K562 (cell line): Measurements from ENCODE around the gene PSMA4. TPM values are rescaled to one million over a fixed set of nuclear protein-coding genes. Genes with fewer than 3 reads are reported as not detected.

Experiments used
- ATAC-seq: fragments of 200-7000 bp; cut with Tn5 transposase; 3 replicates; pipeline ENCODE4 v1.9.1; 2020; ENCODE audit warnings: moderate library complexity
- BruUV-seq: library from RNA; stranded (reverse); fragments of 400-500 nt; replicated peaks from 2 replicates; lab custom pipeline; 2021; lab: Mats Ljungman, UMichigan
- CTCF ChIA-PET: fragments of 300-600 bp; formaldehyde crosslinking; extraction: SDS; loops from one replicate; lab custom pipeline; 2021; ENCODE audit warnings: low intra/inter-chr PET ratio; lab: Yijun Ruan, JAX
- POLR2A ChIA-PET: fragments of 300-600, 350-650 bp; sonication (Branson Sonifier 250); formaldehyde crosslinking; extraction: SDS; loops from one replicate; lab custom pipeline; 2021; ENCODE audit warnings: antibody characterized with exemption, inconsistent platforms; lab: Yijun Ruan, JAX
- DNase-seq, 4 experiments: peaks; one replicate each; pipeline versions ENCODE4 v3.0.0 to v3.0.0-alpha.2; 2011 to 2018; ENCODE audit warnings: low spot score in 3 of 4, mixed read lengths in 3 of 4; ENCODE audit errors: extremely low read depth in 1 of 4
- FAIRE-seq: peaks from 2 replicates; lab custom pipeline; 2011; peaks lifted over from hg19 to GRCh38; lab: Jason Lieb, UNC
- H2AFZ ChIP-seq: 2 replicates; pipeline ENCODE4 v1.6.0; 2011; ENCODE audit warnings: low read depth, low read length, control low read depth, inconsistent platforms
- H3K27ac ChIP-seq: fragments of 200-600 bp; 3 replicates; pipeline ENCODE4 v1.8.0; 2011; ENCODE audit warnings: low read depth, mild to moderate bottlenecking, control low read depth, inconsistent platforms, low read length, moderate library complexity, mixed read lengths; ENCODE audit errors: extremely low read depth
- H3K27me3 ChIP-seq, 2 experiments: fragments of 300-600 bp in 1 of 2; 2 replicates in 1 of 2; 3 replicates in 1 of 2; pipeline versions ENCODE4 v1.6.0 to v1.8.0; 2011; ENCODE audit warnings: inconsistent platforms in 2 of 2, low read length in 2 of 2, mild to moderate bottlenecking in 1 of 2, mixed read lengths in 1 of 2, moderate library complexity in 1 of 2; ENCODE audit not compliant: control insufficient read depth in 2 of 2, insufficient read depth in 2 of 2
- H3K36me3 ChIP-seq: fragments of 300-600 bp; 3 replicates; pipeline ENCODE4 v1.8.0; 2011; ENCODE audit warnings: mild to moderate bottlenecking, low read length, inconsistent platforms; ENCODE audit not compliant: control insufficient read depth, insufficient read depth
- H3K4me1 ChIP-seq, 2 experiments: fragments of 200-600 bp in 1 of 2; replicated peaks in 1 of 2; 2 replicates in 1 of 2; 3 replicates in 1 of 2; pipeline versions ENCODE4 v1.5.1 to v1.8.0; 2011; ENCODE audit warnings: inconsistent platforms in 2 of 2, low read length in 2 of 2, mild to moderate bottlenecking in 1 of 2, mixed read lengths in 1 of 2, moderate library complexity in 1 of 2; ENCODE audit not compliant: control insufficient read depth in 2 of 2, insufficient read depth in 2 of 2
- H3K4me2 ChIP-seq: 2 replicates; pipeline ENCODE4 v1.6.1; 2011; ENCODE audit warnings: low read length, control low read depth, inconsistent platforms, mixed read lengths; ENCODE audit not compliant: insufficient read depth
- H3K4me3 ChIP-seq: fragments of 200-600 bp; sonication (generic), shearing (Covaris generic); 2 replicates; pipeline ENCODE4 v1.5.1; 2016; ENCODE audit warnings: control low read depth, inconsistent platforms
- H3K79me2 ChIP-seq: fragments of 200-600 bp; 3 replicates; pipeline ENCODE4 v1.8.0; 2011; ENCODE audit warnings: low read length, inconsistent platforms; ENCODE audit not compliant: control insufficient read depth, insufficient read depth
- H3K9ac ChIP-seq, 2 experiments: 2 replicates each; pipeline versions ENCODE4 v1.6.0 to v1.6.1; 2011; ENCODE audit warnings: low read depth in 2 of 2, low read length in 2 of 2, control low read depth in 1 of 2, inconsistent platforms in 1 of 2, mild to moderate bottlenecking in 1 of 2, mixed read lengths in 1 of 2; ENCODE audit not compliant: insufficient read depth in 1 of 2
- H3K9me1 ChIP-seq: one replicate; pipeline ENCODE4 v1.6.0; 2011; ENCODE audit warnings: inconsistent platforms, mild to moderate bottlenecking, low read length, moderate library complexity; ENCODE audit not compliant: control insufficient read depth, insufficient read depth
- H3K9me3 ChIP-seq: replicated peaks from 2 replicates; pipeline ENCODE4 v1.5.1; 2011; ENCODE audit warnings: low read depth, low read length, inconsistent platforms; ENCODE audit not compliant: control insufficient read depth, insufficient read depth
- H4K20me1 ChIP-seq: replicated peaks from 2 replicates; pipeline ENCODE4 v1.6.1; 2011; ENCODE audit warnings: low read length, inconsistent platforms, mixed read lengths; ENCODE audit not compliant: control insufficient read depth, insufficient read depth
- ETV1 ChIP-seq: fragments of 450-650 bp; conservative IDR thresholded peaks from 2 replicates; pipeline ENCODE4 v1.6.1; 2016; ENCODE audit warnings: missing genetic modification characterization, control low read depth, low read depth, missing compliant biosample characterization
- RBM17 ChIP-seq: fragments of 200-400 bp; formaldehyde crosslinking; IDR thresholded peaks from 2 replicates; pipeline ENCODE4 v1.6.1; 2017; ENCODE audit warnings: low read depth, mild to moderate bottlenecking, low read length, borderline replicate concordance
- SNIP1 ChIP-seq: fragments of 450-650 bp; IDR thresholded peaks from 2 replicates; pipeline ENCODE4 v1.7.1; 2017; ENCODE audit warnings: low read depth, mild to moderate bottlenecking
- TEAD4 ChIP-seq, 2 experiments: sonication (generic) in 1 of 2; formaldehyde crosslinking in 1 of 2; IDR thresholded peaks; 2 replicates each; pipeline versions ENCODE4 v1.6.1 to v1.8.0; 2012 to 2022; ENCODE audit warnings: borderline replicate concordance in 1 of 2, inconsistent platforms in 1 of 2, low read length in 1 of 2, mild to moderate bottlenecking in 1 of 2, missing genetic modification reagents in 1 of 2
- TSHZ1 ChIP-seq: fragments of 250-450 bp; sonication (Bioruptor Pico); IDR thresholded peaks from 2 replicates; pipeline ENCODE4 v1.4.0; 2020; ENCODE audit warnings: mild to moderate bottlenecking, moderate library complexity
- U2AF1 ChIP-seq: fragments of 200-400 bp; formaldehyde crosslinking; optimal IDR thresholded peaks from 2 replicates; pipeline ENCODE3; 2017; ENCODE audit warnings: mild to moderate bottlenecking, low read depth, low read length, moderate library complexity
- ZC3H8 ChIP-seq: fragments of 450-650 bp; IDR thresholded peaks from 2 replicates; pipeline ENCODE4 v1.6.1; 2017
- ZNF436 ChIP-seq: fragments of 250-450, 450-650 bp; sonication (Bioruptor Pico); formaldehyde crosslinking; IDR thresholded peaks from 2 replicates; pipeline ENCODE4 v1.7.0; 2020; ENCODE audit warnings: mild to moderate bottlenecking
- ZNF512 ChIP-seq: IDR thresholded peaks from 2 replicates; pipeline ENCODE4 v1.6.1; 2016; ENCODE audit warnings: missing genetic modification characterization, missing compliant biosample characterization
- ZNF551 ChIP-seq: fragments of 250-450 bp; sonication (Bioruptor Pico); IDR thresholded peaks from 2 replicates; pipeline ENCODE4 v1.5.0; 2021; ENCODE audit warnings: mild to moderate bottlenecking, moderate library complexity
- ZNF584 ChIP-seq: fragments of 200-800 bp; sonication (Bioruptor generic); IDR thresholded peaks from 2 replicates; pipeline ENCODE4 v1.6.1; 2016; ENCODE audit warnings: low read depth, mild to moderate bottlenecking, missing genetic modification characterization, missing compliant biosample characterization
- WGBS: fragments of 100-300 bp; shearing (Covaris generic); methylation state at CpG from one replicate; pipeline ENCODE4 v1.1.6; 2016; ENCODE audit warnings: low coverage, mixed read lengths; ENCODE audit not compliant: insufficient coverage; ENCODE audit errors: missing lambda C conversion rate; 5-methylcytosine and 5-hydroxymethylcytosine counted together
- in situ Hi-C: fragments of 300-500 bp; cut with MboI; formaldehyde crosslinking; loops from 4 replicates; pipeline ENCODE4 v1.15.0; 2018; ENCODE audit warnings: inconsistent platforms, mixed read lengths
- intact Hi-C: fragments of 100-400 bp; cut with micrococcal nuclease; formaldehyde crosslinking; loops from 2 replicates; pipeline ENCODE4 v1.14.2; 2022
- polyA plus RNA-seq, 8 experiments: library from polyadenylated mRNA; depleted of rRNA in 4 of 8; stranded (reverse) in 5 of 8; unstranded in 3 of 8; fragments of >200 nt; fragmentation: Nextera tagmentation in 2 of 8; fragmentation: Illumina TruSeq in 1 of 8; extraction: Ambion mirVana in 2 of 8; extraction: Trizol in 1 of 8; gene quantifications; 2 replicates each; pipeline versions ENCODE4 v1.2.1 to v1.2.3, GENCODE V29; 2011 to 2014; ENCODE audit warnings: inconsistent platforms in 1 of 8, missing spikeins in 1 of 8
- total RNA-seq, 7 experiments: library from RNA; depleted of rRNA in 6 of 7; stranded (reverse); fragments of >200 nt in 6 of 7; fragmentation: Illumina TruSeq in 2 of 7; extraction: Trizol in 2 of 7; gene quantifications; 2 replicates each; pipeline versions ENCODE4 v1.2.1 to v1.2.3, GENCODE V29; 2011 to 2021; ENCODE audit warnings: low replicate concordance in 1 of 7
- TF ChIP-seq, protein P1 (sequence below): sonication (generic); IDR thresholded peaks from 2 replicates; pipeline ENCODE4 v1.6.1; 2016
- TF ChIP-seq, protein P2 (sequence below): fragments of 450-650 bp; IDR thresholded peaks from 2 replicates; pipeline ENCODE4 v1.6.1; 2016; ENCODE audit warnings: borderline replicate concordance

The PSMA4 gene
- total and polyA plus RNA-seq, 9 of the 15 experiments (the other 6 are each of a cell fraction or from before 2014, with no cell fraction given): 304 to 1,857 (median 666) TPM

DNA sequence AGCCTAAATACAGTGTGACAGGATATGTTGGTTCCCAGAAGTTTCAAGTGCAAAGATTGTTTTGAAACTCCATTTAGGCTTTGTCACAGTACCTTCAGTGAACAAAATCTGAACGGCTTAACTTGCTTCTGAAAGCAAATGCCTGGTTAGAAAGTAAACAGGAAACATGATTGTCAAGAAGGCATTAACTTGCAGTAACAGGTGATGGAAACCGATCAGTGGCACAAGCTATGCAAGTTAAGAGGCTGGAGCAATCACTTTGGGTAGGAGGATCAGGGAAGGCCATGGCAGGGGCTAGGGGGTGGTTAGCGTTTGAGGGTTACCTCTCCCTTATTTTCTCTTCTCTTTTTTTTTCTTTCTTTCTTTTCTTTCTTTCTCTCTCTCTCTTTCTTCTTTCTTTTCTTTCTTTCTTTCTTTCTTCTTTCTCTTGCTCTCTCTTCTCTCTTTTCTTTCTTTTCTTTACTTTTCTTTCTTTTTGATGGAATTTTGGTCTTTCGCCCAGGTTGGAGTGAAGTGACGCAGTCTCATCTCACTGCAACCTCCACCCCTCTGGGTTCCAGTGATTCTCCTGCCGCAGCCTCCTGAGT is 30.4 kb upstream of the PSMA4 start:
- intact Hi-C loops: loop anchor here (5.0 kb wide), 1 partner anchor 32 kb away; the partner anchor contains the start of gene PSMA4
- Histone ChIP-seq H3K4me1 (peaks cover 4 to 10% of the 10 kb centered on the region in 2 experiments; a peak in 4 of 5 replicates), H3K27me3 (no peaks in the 10 kb centered on the region), H3K79me2 (no peaks in the 10 kb centered on the region), H3K9me3 (no peaks in the 10 kb centered on the region), H3K4me2 (no peak overlapping the region), H3K9me1 (no peaks in the 10 kb centered on the region), H2AFZ (no peak overlapping the region), H3K36me3 (no peaks in the 10 kb centered on the region), H3K4me3 (no peak overlapping the region), H3K27ac (no peak overlapping the region), H3K9ac (no peak overlapping the region), H4K20me1 (no peaks in the 10 kb centered on the region)
- no TSS peak for BruUV-seq
- in situ Hi-C loops: no loop called here
- DNase-seq (no peak), FAIRE-seq (no peak), ATAC-seq (no peak)
- CTCF ChIA-PET: no interaction called here
- 54% methylated on average over 6 of the region's 6 CpGs for WGBS
- POLR2A ChIA-PET: interaction anchor here (1.2 kb wide), 1 partner anchor 20 kb away, joined by 3 read pairs; no protein-coding TSS in a partner anchor
- TF ChIP-seq ZNF436 (CRISPR knock-in tag) (no peak), U2AF1 (no peak), RBM17 (no peak), TSHZ1 (CRISPR knock-in tag) (no peak), ZNF512 (tag) (peak; percentile 82), ETV1 (tag) (no peak), ZNF584 (CRISPR knock-in tag) (no peak), SNIP1 (no peak), ZC3H8 (no peak), TEAD4 (IDR thresholded peaks at IDR 0.05; ENCODE audit: low read length) (no peak), TEAD4 (CRISPR knock-in tag; IDR thresholded peaks at IDR 0.05; ENCODE audit: borderline replicate concordance) (no peak), ZNF551 (CRISPR knock-in tag) (no peak)
- TF ChIP-seq, protein P1, sequence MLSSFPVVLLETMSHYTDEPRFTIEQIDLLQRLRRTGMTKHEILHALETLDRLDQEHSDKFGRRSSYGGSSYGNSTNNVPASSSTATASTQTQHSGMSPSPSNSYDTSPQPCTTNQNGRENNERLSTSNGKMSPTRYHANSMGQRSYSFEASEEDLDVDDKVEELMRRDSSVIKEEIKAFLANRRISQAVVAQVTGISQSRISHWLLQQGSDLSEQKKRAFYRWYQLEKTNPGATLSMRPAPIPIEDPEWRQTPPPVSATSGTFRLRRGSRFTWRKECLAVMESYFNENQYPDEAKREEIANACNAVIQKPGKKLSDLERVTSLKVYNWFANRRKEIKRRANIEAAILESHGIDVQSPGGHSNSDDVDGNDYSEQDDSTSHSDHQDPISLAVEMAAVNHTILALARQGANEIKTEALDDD: 0 out of 2 replicates have a peak, but pooled peaks have one; percentile 14
- TF ChIP-seq, protein P2, sequence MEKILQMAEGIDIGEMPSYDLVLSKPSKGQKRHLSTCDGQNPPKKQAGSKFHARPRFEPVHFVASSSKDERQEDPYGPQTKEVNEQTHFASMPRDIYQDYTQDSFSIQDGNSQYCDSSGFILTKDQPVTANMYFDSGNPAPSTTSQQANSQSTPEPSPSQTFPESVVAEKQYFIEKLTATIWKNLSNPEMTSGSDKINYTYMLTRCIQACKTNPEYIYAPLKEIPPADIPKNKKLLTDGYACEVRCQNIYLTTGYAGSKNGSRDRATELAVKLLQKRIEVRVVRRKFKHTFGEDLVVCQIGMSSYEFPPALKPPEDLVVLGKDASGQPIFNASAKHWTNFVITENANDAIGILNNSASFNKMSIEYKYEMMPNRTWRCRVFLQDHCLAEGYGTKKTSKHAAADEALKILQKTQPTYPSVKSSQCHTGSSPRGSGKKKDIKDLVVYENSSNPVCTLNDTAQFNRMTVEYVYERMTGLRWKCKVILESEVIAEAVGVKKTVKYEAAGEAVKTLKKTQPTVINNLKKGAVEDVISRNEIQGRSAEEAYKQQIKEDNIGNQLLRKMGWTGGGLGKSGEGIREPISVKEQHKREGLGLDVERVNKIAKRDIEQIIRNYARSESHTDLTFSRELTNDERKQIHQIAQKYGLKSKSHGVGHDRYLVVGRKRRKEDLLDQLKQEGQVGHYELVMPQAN: 0 out of 2 replicates have a peak, but pooled peaks have one; percentile 20
